IMR-90 (cell line): ENCODE measurements around the gene CACNG6. TPM values are rescaled to one million over a fixed set of nuclear protein-coding genes. Genes with fewer than 3 reads are reported as not detected.

ENCODE experiments used
- ATAC-seq: fragments of 200-7000 bp; cut with Tn5 transposase; 2 replicates; pipeline ENCODE4 v1.9.1; 2020; ENCODE audit warnings: low read depth, mild to moderate bottlenecking, moderate library complexity
- BruUV-seq: library from RNA; stranded (reverse); fragments of 400-500 nt; replicated peaks from 2 replicates; lab custom pipeline; 2021; lab: Mats Ljungman, UMichigan
- CTCF ChIA-PET: fragments of 300-600 bp; formaldehyde crosslinking; extraction: SDS; loops from one replicate; lab custom pipeline; 2021; ENCODE audit warnings: antibody characterized with exemption; lab: Yijun Ruan, JAX
- POLR2A ChIA-PET: fragments of 300-600 bp; sonication (Branson Sonifier 250); formaldehyde crosslinking; loops from one replicate; lab custom pipeline; 2022; ENCODE audit warnings: antibody characterized with exemption; ENCODE audit not compliant: unreplicated experiment; lab: Charles Lee
- DNase-seq: peaks from one replicate; pipeline ENCODE4 v3.0.0; 2013
- H2AFZ ChIP-seq: replicated peaks from 2 replicates; pipeline ENCODE3; 2013; ENCODE audit warnings: low read length, mild to moderate bottlenecking; ENCODE audit not compliant: poor library complexity
- H2AK5ac ChIP-seq: 2 replicates; pipeline ENCODE4 v1.6.1; 2013; ENCODE audit warnings: low read depth, low read length, inconsistent platforms
- H2AK9ac ChIP-seq: replicated peaks from 2 replicates; pipeline ENCODE3; 2013; ENCODE audit warnings: mild to moderate bottlenecking, low read depth, low read length, moderate library complexity; ENCODE audit not compliant: poor library complexity
- H2BK120ac ChIP-seq: 2 replicates; pipeline ENCODE4 v1.6.1; 2013; ENCODE audit warnings: low read depth, low read length, inconsistent platforms
- H2BK15ac ChIP-seq: 3 replicates; pipeline ENCODE4 v1.6.1; 2013; ENCODE audit warnings: low read depth, low read length, inconsistent platforms
- H2BK20ac ChIP-seq: 2 replicates; pipeline ENCODE4 v1.6.1; 2013; ENCODE audit warnings: low read depth, mild to moderate bottlenecking, inconsistent platforms, low read length, moderate library complexity
- H2BK5ac ChIP-seq: 2 replicates; pipeline ENCODE4 v1.6.1; 2013; ENCODE audit warnings: mild to moderate bottlenecking, low read depth, low read length, inconsistent platforms; ENCODE audit not compliant: poor library complexity, severe bottlenecking
- H3K14ac ChIP-seq: replicated peaks from 2 replicates; pipeline ENCODE4 v1.6.1; 2013; ENCODE audit warnings: low read depth, low read length, inconsistent platforms
- H3K18ac ChIP-seq: 2 replicates; pipeline ENCODE4 v1.6.1; 2013; ENCODE audit warnings: low read depth, low read length, control low read depth
- H3K23ac ChIP-seq: 2 replicates; pipeline ENCODE4 v1.6.1; 2013; ENCODE audit warnings: low read depth, low read length, inconsistent platforms
- H3K27ac ChIP-seq: 2 replicates; pipeline ENCODE4 v1.5.1; 2013; ENCODE audit warnings: mild to moderate bottlenecking, control low read depth, low read length; ENCODE audit not compliant: insufficient read depth
- H3K27me3 ChIP-seq: 2 replicates; pipeline ENCODE4 v1.6.1; 2013; ENCODE audit warnings: low read length; ENCODE audit not compliant: control insufficient read depth, insufficient read depth
- H3K36me3 ChIP-seq: 2 replicates; pipeline ENCODE4 v1.6.1; 2013; ENCODE audit warnings: low read length, mixed read lengths; ENCODE audit not compliant: control insufficient read depth, insufficient read depth
- H3K4ac ChIP-seq: 2 replicates; pipeline ENCODE4 v1.6.1; 2013; ENCODE audit warnings: low read depth, low read length, inconsistent platforms
- H3K4me1 ChIP-seq: 2 replicates; pipeline ENCODE4 v1.6.1; 2013; ENCODE audit warnings: low read length, mixed read lengths; ENCODE audit not compliant: control insufficient read depth, insufficient read depth
- H3K4me2 ChIP-seq: 2 replicates; pipeline ENCODE4 v1.6.1; 2013; ENCODE audit warnings: low read depth, mild to moderate bottlenecking, control low read depth, low read length, moderate library complexity
- H3K4me3 ChIP-seq: 2 replicates; pipeline ENCODE4 v1.5.1; 2013; ENCODE audit warnings: low read depth, mild to moderate bottlenecking, control low read depth, low read length, moderate library complexity; ENCODE audit not compliant: insufficient read depth
- H3K56ac ChIP-seq: 2 replicates; pipeline ENCODE4 v1.6.1; 2013; ENCODE audit warnings: low read length, inconsistent platforms; ENCODE audit not compliant: insufficient read depth; ENCODE audit errors: extremely low read depth
- H3K79me1 ChIP-seq, 2 experiments: 2 replicates each; pipeline ENCODE4 v1.6.1; 2013; ENCODE audit warnings: low read length in 2 of 2, inconsistent platforms in 1 of 2, low read depth in 1 of 2
- H3K9ac ChIP-seq: 2 replicates; pipeline ENCODE4 v1.6.1; 2013; ENCODE audit warnings: low read depth, low read length, control low read depth
- H3K9me1 ChIP-seq: 2 replicates; pipeline ENCODE4 v1.6.1; 2013; ENCODE audit warnings: low read length, inconsistent platforms; ENCODE audit not compliant: insufficient read depth
- H3K9me3 ChIP-seq: 2 replicates; pipeline ENCODE4 v1.6.1; 2013; ENCODE audit warnings: low read length; ENCODE audit not compliant: control insufficient read depth, insufficient read depth
- H4K20me1 ChIP-seq: 2 replicates; pipeline ENCODE4 v1.6.1; 2013; ENCODE audit warnings: low read length, inconsistent platforms; ENCODE audit not compliant: insufficient read depth
- H4K5ac ChIP-seq: 2 replicates; pipeline ENCODE4 v1.6.1; 2013; ENCODE audit warnings: mild to moderate bottlenecking, low read depth, low read length, control low read depth
- H4K8ac ChIP-seq, 2 experiments: 2 replicates each; pipeline ENCODE4 v1.6.1; 2013; ENCODE audit warnings: low read depth in 2 of 2, low read length in 2 of 2, control low read depth in 1 of 2, inconsistent platforms in 1 of 2
- H4K91ac ChIP-seq: 2 replicates; pipeline ENCODE4 v1.6.1; 2013; ENCODE audit warnings: low read depth, low read length, inconsistent platforms; ENCODE audit not compliant: insufficient read depth
- ELK1 ChIP-seq: fragments of 150-350 bp; IDR thresholded peaks from 2 replicates; pipeline ENCODE4 v1.6.1; 2016; ENCODE audit warnings: low read depth, mild to moderate bottlenecking, low read length, moderate library complexity, borderline replicate concordance
- FOS ChIP-seq: fragments of 150-350 bp; IDR thresholded peaks from 2 replicates; pipeline ENCODE4 v1.6.1; 2016; ENCODE audit warnings: low read depth, low read length
- MAFK ChIP-seq: IDR thresholded peaks from 2 replicates; pipeline ENCODE4 v1.6.1; 2012; ENCODE audit warnings: low read depth, low read length, improper control_type of control experiment
- MXI1 ChIP-seq: IDR thresholded peaks from 2 replicates; pipeline ENCODE4 v1.6.1; 2012; ENCODE audit warnings: low read depth, mild to moderate bottlenecking, low read length, moderate library complexity, borderline replicate concordance
- WGBS, 2 experiments: methylation state at CpG; one replicate each; pipeline versions ENCODE4 v1.1.5 to v1.1.7; 2013; ENCODE audit warnings: missing lambda C conversion rate in 2 of 2; ENCODE audit not compliant: insufficient read length in 1 of 2; ENCODE audit errors: extremely low coverage in 2 of 2; 5-methylcytosine and 5-hydroxymethylcytosine counted together
- dilution Hi-C: fragments of 300-500 bp; cut with HindIII; formaldehyde crosslinking; loops from one replicate; pipeline ENCODE4 v1.14.3; 2018; ENCODE audit warnings: low sequenced_read_pairs; ENCODE audit not compliant: unreplicated experiment
- in situ Hi-C: fragments of 300-500 bp; cut with MboI; formaldehyde crosslinking; loops from 3 replicates; pipeline ENCODE4 v1.14.3; 2019; ENCODE audit warnings: low sequenced_read_pairs, inconsistent platforms, mixed read lengths
- intact Hi-C: fragments of 100-400 bp; cut with micrococcal nuclease; formaldehyde crosslinking; loops from 2 replicates; pipeline ENCODE4 v1.10.0; 2022
- polyA plus RNA-seq, 3 experiments: library from polyadenylated mRNA; depleted of rRNA; stranded (reverse); fragments of >200 nt; gene quantifications; 2 replicates each; pipeline ENCODE4 v1.2.3, GENCODE V29; 2012; ENCODE audit warnings: low replicate concordance in 1 of 3
- total RNA-seq: library from RNA; depleted of rRNA; stranded (reverse); fragments of >200 nt; gene quantifications from 2 replicates; pipeline ENCODE4 v1.2.3, GENCODE V29; 2012

Gene CACNG6
- total and polyA plus RNA-seq, 2 of the 4 experiments (the other 2 are of a cell fraction): not detected

GRCh38 chr19:54014920-54015560 lies 23.6 kb downstream of the CACNG6 start:
- TF ChIP-seq MAFK: no peak
- TF ChIP-seq FOS: no peak
- TF ChIP-seq MXI1: no peak
- TF ChIP-seq ELK1: no peak
- H3K18ac ChIP-seq: no peak overlapping the region
- in situ Hi-C loops: no loop called here
- intact Hi-C loops: no loop called here
- H2AFZ ChIP-seq: no peak overlapping the region
- H3K4me3 ChIP-seq: no peak overlapping the region
- peaks cover 3% of the 10 kb centered on the region; the same call in 1 of the 2 replicates for H3K9me3 ChIP-seq
- H3K4ac ChIP-seq: no peak overlapping the region
- BruUV-seq: no TSS peak
- DNase-seq (no peak), ATAC-seq (no peak)
- dilution Hi-C loops: no loop called here
- POLR2A ChIA-PET: no interaction called here
- no peaks in the 10 kb centered on the region for H3K27me3 ChIP-seq
- CTCF ChIA-PET: interaction anchor here (0.9 kb wide), 1 partner anchor 15 kb away, joined by 3 read pairs; no protein-coding TSS in a partner anchor
- H2AK5ac ChIP-seq: no peak overlapping the region
- no peak overlapping the region for H3K9ac ChIP-seq
- no peak overlapping the region for H3K4me2 ChIP-seq
- H3K56ac ChIP-seq: no peak overlapping the region
- no peak overlapping the region for H4K5ac ChIP-seq
- no peaks in the 10 kb centered on the region for H3K4me1 ChIP-seq
- no peak overlapping the region for H2BK15ac ChIP-seq
- H3K27ac ChIP-seq: no peak overlapping the region
- no peaks in the 10 kb centered on the region; the same call in 1 of the 2 replicates for H4K20me1 ChIP-seq
- H4K8ac ChIP-seq: no peak overlapping the region
- no peak overlapping the region for H3K23ac ChIP-seq
- no peak overlapping the region for H2BK20ac ChIP-seq
- no peaks in the 10 kb centered on the region for H3K9me1 ChIP-seq
- H2BK5ac ChIP-seq: no peak overlapping the region
- no peak overlapping the region for H4K91ac ChIP-seq
- H3K79me1 ChIP-seq: no peaks in the 10 kb centered on the region
- H2AK9ac ChIP-seq: no peak overlapping the region
- no peak overlapping the region for H2BK120ac ChIP-seq
- H3K36me3 ChIP-seq: no peaks in the 10 kb centered on the region
- no CpG with 5 or more reads among the region's 19 CpGs for WGBS, 2 experiments
- no peak overlapping the region for H3K14ac ChIP-seq
